BJ (cell line): Measurements from ENCODE around the gene B4GALNT3. TPM values are rescaled to one million over a fixed set of nuclear protein-coding genes. Genes with fewer than 3 reads are reported as not detected.

Experiments
- CTCF ChIA-PET: fragments of 350-600 bp; formaldehyde crosslinking; extraction: SDS; loops from one replicate; lab custom pipeline; 2021; ENCODE audit warnings: antibody characterized with exemption, inconsistent platforms; lab: Yijun Ruan, JAX
- POLR2A ChIA-PET: fragments of 300-600 bp; sonication (Branson Sonifier 250); formaldehyde crosslinking; extraction: SDS; loops from one replicate; lab custom pipeline; 2021; ENCODE audit warnings: antibody characterized with exemption; lab: Charles Lee
- DNase-seq: peaks from one replicate; pipeline ENCODE4 v3.0.0-alpha.2; 2011; ENCODE audit warnings: low read depth
- H3K27me3 ChIP-seq: 2 replicates; pipeline ENCODE4 v1.6.0; 2011; ENCODE audit warnings: low read length; ENCODE audit not compliant: control insufficient read depth, insufficient read depth
- H3K36me3 ChIP-seq: 2 replicates; pipeline ENCODE4 v1.5.1; 2011; ENCODE audit warnings: low read length; ENCODE audit not compliant: control insufficient read depth, insufficient read depth
- H3K4me3 ChIP-seq: 2 replicates; pipeline ENCODE4 v1.5.1; 2011; ENCODE audit warnings: low read depth, mild to moderate bottlenecking, control low read depth, low read length
- polyA plus RNA-seq: library from polyadenylated mRNA; depleted of rRNA; stranded (reverse); fragments of >200 nt; gene quantifications from 2 replicates; pipeline ENCODE4 v1.2.3, GENCODE V29; 2011
- TF ChIP-seq, protein P1 (sequence below): IDR thresholded peaks from 2 replicates; pipeline ENCODE4 v1.5.1; 2011; ENCODE audit warnings: low read depth, mild to moderate bottlenecking, control low read depth, inconsistent platforms, low read length, moderate library complexity; ENCODE audit not compliant: insufficient read depth

The B4GALNT3 gene
- polyA plus RNA-seq, 1 experiment, result not detected

DNA sequence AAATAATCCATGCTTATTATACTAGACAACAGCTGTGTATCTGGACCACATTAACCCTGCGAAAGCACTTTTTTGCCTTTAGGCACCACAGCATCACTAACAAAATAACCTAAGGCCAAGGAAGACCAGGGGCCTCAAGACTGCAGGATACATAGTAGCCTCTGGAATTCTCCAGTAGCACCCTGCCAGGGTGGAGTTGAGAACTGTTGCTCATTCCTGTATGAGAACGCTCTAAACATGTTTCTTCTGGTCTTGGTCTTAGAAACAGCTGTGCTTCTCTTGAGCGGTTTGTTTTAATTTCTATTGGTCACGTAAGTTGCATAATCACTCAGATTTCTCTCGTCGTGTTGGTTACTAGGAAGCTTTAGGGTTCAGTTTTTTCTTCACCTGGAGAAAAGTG is 7.9 kb downstream of the B4GALNT3 start:
- POLR2A ChIA-PET, result no interaction called here
- no peak for DNase-seq
- no peaks in the 10 kb centered on the region for H3K36me3 ChIP-seq
- H3K27me3 ChIP-seq, result peaks cover 21% of the 10 kb centered on the region
- TF ChIP-seq, protein P1, sequence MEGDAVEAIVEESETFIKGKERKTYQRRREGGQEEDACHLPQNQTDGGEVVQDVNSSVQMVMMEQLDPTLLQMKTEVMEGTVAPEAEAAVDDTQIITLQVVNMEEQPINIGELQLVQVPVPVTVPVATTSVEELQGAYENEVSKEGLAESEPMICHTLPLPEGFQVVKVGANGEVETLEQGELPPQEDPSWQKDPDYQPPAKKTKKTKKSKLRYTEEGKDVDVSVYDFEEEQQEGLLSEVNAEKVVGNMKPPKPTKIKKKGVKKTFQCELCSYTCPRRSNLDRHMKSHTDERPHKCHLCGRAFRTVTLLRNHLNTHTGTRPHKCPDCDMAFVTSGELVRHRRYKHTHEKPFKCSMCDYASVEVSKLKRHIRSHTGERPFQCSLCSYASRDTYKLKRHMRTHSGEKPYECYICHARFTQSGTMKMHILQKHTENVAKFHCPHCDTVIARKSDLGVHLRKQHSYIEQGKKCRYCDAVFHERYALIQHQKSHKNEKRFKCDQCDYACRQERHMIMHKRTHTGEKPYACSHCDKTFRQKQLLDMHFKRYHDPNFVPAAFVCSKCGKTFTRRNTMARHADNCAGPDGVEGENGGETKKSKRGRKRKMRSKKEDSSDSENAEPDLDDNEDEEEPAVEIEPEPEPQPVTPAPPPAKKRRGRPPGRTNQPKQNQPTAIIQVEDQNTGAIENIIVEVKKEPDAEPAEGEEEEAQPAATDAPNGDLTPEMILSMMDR, result no peak
- no peak overlapping the region for H3K4me3 ChIP-seq
- CTCF ChIA-PET, result interaction anchor here (1.1 to 2.6 kb wide), 3 partner anchors 26 to 80 kb away, joined by 3 to 9 read pairs (median 3); no protein-coding TSS in a partner anchor

DNA sequence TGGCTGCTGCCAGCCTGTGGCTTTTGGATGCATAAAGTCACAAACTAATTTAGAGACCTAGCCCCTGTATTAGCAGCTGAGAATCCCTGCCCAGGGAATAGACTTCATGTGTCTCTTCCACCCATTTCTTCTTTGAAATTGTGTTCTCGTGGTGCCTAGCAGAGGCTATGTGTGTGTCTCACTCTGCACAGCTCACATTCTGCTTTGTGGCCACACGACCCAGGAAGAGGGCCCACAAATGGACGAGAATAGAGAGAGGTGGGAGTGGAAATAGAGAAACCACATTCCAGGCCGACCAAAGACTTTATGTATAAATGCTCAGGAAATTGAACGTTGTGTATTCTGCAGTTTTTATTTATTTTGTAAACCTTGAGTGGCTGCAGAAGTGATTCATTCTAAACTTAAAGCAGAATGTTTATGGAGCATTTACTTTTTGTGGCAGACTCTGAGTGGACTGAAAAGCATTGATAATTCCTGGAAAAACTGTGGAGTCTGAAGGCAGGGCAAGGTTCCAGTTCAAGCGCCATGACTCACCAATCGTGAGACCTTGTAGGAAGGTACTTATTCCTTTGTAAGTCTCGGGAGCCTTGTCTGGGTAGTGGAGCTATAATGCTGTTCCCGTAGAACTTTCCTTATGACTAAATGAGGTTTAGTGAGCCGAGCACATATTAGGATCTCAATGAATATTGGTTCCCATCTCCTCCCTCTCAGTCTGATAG is 9.1 kb downstream of the B4GALNT3 start:
- ChIA-PET CTCF (interaction anchor here (0.8 to 2.6 kb wide), 2 partner anchors 10 to 27 kb away, joined by 3 to 9 read pairs; no protein-coding TSS in a partner anchor), POLR2A (no interaction called here)
- DNase-seq, result no peak
- no peaks in the 10 kb centered on the region for H3K36me3 ChIP-seq
- peaks cover 20% of the 10 kb centered on the region for H3K27me3 ChIP-seq
- TF ChIP-seq, protein P1, result no peak
- no peak overlapping the region for H3K4me3 ChIP-seq

DNA sequence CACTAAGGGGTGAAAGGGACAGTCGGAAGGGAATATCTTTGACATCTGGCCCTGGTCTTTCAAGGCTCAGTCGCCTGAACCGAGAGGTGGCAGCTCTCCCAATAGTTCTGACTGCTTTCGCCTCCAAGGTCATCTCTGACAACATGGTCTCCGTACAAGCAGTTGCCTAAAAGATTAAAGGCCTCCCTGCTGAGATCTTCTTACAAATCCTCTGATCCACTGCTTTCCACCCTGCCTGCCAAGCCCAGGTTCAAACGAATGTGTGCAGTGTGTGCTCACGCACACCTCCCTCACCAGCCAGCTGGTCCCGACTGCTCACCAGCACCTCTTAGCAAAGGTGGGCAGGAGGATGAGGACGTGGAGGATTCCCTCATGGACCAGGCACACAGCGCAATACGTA is 10.4 kb downstream of the B4GALNT3 start:
- no peak for DNase-seq
- peaks cover 16% of the 10 kb centered on the region for H3K27me3 ChIP-seq
- no peak overlapping the region for H3K4me3 ChIP-seq
- TF ChIP-seq, protein P1, result no peak
- ChIA-PET POLR2A (no interaction called here), CTCF (no interaction called here)
- H3K36me3 ChIP-seq, result no peaks in the 10 kb centered on the region

DNA sequence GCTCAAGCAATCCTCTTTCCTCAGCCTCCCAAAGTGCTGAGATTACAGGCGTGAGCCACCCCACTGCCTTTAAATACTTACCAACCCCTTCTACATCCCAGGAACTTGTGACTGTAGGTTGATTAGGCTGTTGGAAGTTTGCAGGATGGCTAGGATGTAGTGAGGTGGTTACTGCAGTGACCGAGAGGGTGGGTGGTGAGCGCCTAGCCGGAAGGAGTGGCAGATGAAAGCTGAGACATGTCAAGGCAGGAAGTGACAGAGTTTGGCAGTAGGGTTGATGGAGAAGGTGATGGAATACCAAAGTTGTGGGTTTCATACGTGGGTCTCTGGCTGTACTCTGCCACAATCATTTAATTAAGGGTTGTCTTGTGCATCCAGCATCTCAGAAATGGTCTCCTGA is 13.5 kb downstream of the B4GALNT3 start:
- no peak overlapping the region for H3K4me3 ChIP-seq
- POLR2A ChIA-PET, result no interaction called here
- DNase-seq, result no peak
- no peaks in the 10 kb centered on the region for H3K36me3 ChIP-seq
- TF ChIP-seq, protein P1, result no peak
- peaks cover 10% of the 10 kb centered on the region for H3K27me3 ChIP-seq
- CTCF ChIA-PET, result interaction anchor here (0.6 kb wide), 1 partner anchor 26 kb away, joined by 3 read pairs; no protein-coding TSS in a partner anchor

DNA sequence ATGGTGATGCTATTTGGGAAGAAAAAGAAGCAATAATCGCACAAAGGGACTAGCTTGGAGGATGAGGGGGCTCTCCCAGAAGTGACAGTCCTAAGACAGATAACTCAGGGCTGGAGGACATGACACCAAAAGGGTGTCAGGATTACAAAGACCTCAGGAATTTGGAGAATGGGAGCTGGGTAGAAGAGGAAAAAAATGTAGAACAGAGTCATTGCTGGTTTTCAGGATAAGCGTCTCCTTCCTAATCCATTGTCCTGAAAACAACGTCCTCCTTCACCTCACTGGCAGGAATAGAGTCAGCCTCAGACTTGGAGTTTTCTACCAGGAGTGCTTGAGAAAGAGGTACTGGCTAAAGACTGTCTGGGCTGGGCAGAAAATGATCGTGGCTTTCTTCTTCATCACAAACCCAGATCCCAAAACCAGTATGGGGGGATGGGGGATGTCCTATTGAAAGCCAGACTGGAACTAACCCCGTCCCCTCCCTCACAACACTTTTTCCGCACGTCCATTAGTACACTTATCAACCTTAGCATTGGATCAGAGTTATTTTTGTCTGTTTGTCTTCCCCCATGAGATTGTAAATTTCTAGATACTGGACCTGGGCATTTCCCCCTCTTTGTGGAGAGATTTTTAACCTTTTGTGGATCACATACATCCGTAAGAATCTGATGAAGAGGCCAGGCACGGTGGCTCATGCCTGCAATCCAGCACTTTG is 14.3 kb downstream of the B4GALNT3 start:
- no peak for DNase-seq
- POLR2A ChIA-PET, result no interaction called here
- CTCF ChIA-PET, result interaction anchor here (0.6 kb wide), 1 partner anchor 27 kb away, joined by 3 read pairs; no protein-coding TSS in a partner anchor

More for the DNA sequence above, 14.3 kb downstream of the B4GALNT3 start:
- Histone ChIP-seq H3K4me3 (no peak overlapping the region), H3K27me3 (peaks cover 8% of the 10 kb centered on the region), H3K36me3 (no peaks in the 10 kb centered on the region)
- TF ChIP-seq, protein P1, result no peak
